Measurements from ENCODE around the gene CPT1C.

DNA sequence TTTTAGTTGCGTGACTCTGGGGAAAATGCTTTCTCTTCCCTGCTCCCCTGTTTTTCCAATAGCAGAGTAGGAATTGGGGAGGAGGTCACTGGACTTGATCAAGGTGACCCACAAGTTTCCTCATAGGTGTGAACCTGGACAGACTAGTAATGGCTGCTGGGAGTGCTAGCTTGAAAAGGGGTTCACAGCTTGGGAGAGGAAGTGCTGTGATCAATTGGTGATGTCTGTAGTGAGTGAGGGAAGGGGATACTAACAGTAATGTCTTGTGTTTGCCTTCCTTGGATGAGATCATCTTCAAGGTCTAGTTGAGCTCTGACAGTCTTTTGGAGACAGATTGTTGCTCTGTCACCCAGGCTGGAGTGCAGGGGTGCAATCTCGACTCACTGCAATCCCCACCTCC is 23.4 kb upstream of the CPT1C start:
- TF ChIP-seq, protein P1, sequence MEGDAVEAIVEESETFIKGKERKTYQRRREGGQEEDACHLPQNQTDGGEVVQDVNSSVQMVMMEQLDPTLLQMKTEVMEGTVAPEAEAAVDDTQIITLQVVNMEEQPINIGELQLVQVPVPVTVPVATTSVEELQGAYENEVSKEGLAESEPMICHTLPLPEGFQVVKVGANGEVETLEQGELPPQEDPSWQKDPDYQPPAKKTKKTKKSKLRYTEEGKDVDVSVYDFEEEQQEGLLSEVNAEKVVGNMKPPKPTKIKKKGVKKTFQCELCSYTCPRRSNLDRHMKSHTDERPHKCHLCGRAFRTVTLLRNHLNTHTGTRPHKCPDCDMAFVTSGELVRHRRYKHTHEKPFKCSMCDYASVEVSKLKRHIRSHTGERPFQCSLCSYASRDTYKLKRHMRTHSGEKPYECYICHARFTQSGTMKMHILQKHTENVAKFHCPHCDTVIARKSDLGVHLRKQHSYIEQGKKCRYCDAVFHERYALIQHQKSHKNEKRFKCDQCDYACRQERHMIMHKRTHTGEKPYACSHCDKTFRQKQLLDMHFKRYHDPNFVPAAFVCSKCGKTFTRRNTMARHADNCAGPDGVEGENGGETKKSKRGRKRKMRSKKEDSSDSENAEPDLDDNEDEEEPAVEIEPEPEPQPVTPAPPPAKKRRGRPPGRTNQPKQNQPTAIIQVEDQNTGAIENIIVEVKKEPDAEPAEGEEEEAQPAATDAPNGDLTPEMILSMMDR (conservative IDR thresholded peaks at IDR 0.05; ENCODE audit: low read length), result no peak
- TF ChIP-seq EZH2phosphoT487 (IDR thresholded peaks at IDR 0.05; ENCODE audit: borderline replicate concordance, low read depth, low read length), result no peak

Data from OCI-LY7 (cell line).